Activated CD4-positive, alpha-beta memory T cell treated with anti-CD3 and anti-CD28 coated beads for 36 hours (primary cell): ENCODE results near the gene PLEKHA7. TPM values are rescaled to one million over a fixed set of nuclear protein-coding genes. Genes with fewer than 3 reads are reported as not detected.
"Not testable (repeated sequence)": the region's sequence is repeated elsewhere in the genome, so short reads cannot be mapped to it uniquely, and the experiment has no call there.

Source experiments
- CTCF ChIA-PET: fragments of 350-600 bp; sonication (Branson Sonifier 250); formaldehyde crosslinking; loops from one replicate; lab custom pipeline; 2021; ENCODE audit warnings: antibody characterized with exemption, inconsistent platforms; lab: Charles Lee
- POLR2A ChIA-PET: fragments of 350-600 bp; sonication (Branson Sonifier 250); formaldehyde crosslinking; loops from one replicate; lab custom pipeline; 2021; ENCODE audit warnings: antibody characterized with exemption; lab: Charles Lee
- DNase-seq: peaks from one replicate; pipeline ENCODE4 v3.0.0-alpha.2; 2020
- H3K27ac Mint-ChIP-seq: one replicate; pipeline ENCODE4 v1.8.0; 2021; ENCODE audit warnings: mixed read lengths
- H3K27me3 Mint-ChIP-seq: one replicate; pipeline ENCODE4 v1.8.0; 2021; ENCODE audit warnings: mixed read lengths
- H3K36me3 Mint-ChIP-seq: one replicate; pipeline ENCODE4 v1.8.0; 2021; ENCODE audit warnings: mixed read lengths
- H3K4me1 Mint-ChIP-seq: one replicate; pipeline ENCODE4 v1.8.0; 2021; ENCODE audit warnings: low read depth, mixed read lengths
- H3K4me3 Mint-ChIP-seq: one replicate; pipeline ENCODE4 v1.8.0; 2021; ENCODE audit warnings: mild to moderate bottlenecking, mixed read lengths
- H3K9me3 Mint-ChIP-seq: one replicate; pipeline ENCODE4 v1.8.0; 2021; ENCODE audit warnings: mixed read lengths
- intact Hi-C: fragments of 100-400 bp; cut with micrococcal nuclease; formaldehyde crosslinking; loops from one replicate; pipeline ENCODE4 v1.15.1; 2023
- total RNA-seq, 2 experiments: library from RNA; stranded (reverse); gene quantifications; one replicate each; pipeline ENCODE4 v1.2.3, GENCODE V29; 2021

Gene PLEKHA7
- total RNA-seq, 2 experiments from 2014 or later: 5.1 to 5.3 TPM

GRCh38 chr11:16880184-16880801 lies 133.9 kb downstream of the PLEKHA7 start:
- Mint-ChIP-seq H3K4me3 (no peak overlapping the region), H3K9me3 (no peaks in the 10 kb centered on the region), H3K27ac (no peak overlapping the region), H3K36me3 (no peaks in the 10 kb centered on the region), H3K27me3 (no peaks in the 10 kb centered on the region), H3K4me1 (no peaks in the 10 kb centered on the region)
- POLR2A ChIA-PET: no interaction called here
- intact Hi-C loops: no loop called here
- DNase-seq: no peak
- CTCF ChIA-PET: interaction anchor here (0.6 kb wide), 1 partner anchor 175 kb away, joined by 3 read pairs; no protein-coding TSS in a partner anchor

- POLR2A ChIA-PET: no interaction called here
- no peak for DNase-seq
- CTCF ChIA-PET: interaction anchor here (0.6 kb wide), 1 partner anchor 174 kb away, joined by 3 read pairs; no protein-coding TSS in a partner anchor
- Mint-ChIP-seq H3K9me3 (no peaks in the 10 kb centered on the region), H3K27ac (no peak overlapping the region), H3K27me3 (no peaks in the 10 kb centered on the region), H3K36me3 (no peaks in the 10 kb centered on the region), H3K4me3 (no peak overlapping the region), H3K4me1 (no peaks in the 10 kb centered on the region)
- intact Hi-C loops: no loop called here
Observed at GRCh38 chr11:16879690-16880089, 134.5 kb downstream of the PLEKHA7 start.

- CTCF ChIA-PET: no interaction called here
- no peaks in the 10 kb centered on the region for H3K9me3 Mint-ChIP-seq
- H3K4me1 Mint-ChIP-seq: no peaks in the 10 kb centered on the region
Observed at GRCh38 chr11:16876837-16877236, 137.4 kb downstream of the PLEKHA7 start.

GRCh38 chr11:16876053-16876752 lies 138.0 kb downstream of the PLEKHA7 start:
- ChIA-PET POLR2A (no interaction called here), CTCF (interaction anchor here (1.5 kb wide), 1 partner anchor 139 kb away, joined by 5 read pairs; no protein-coding TSS in a partner anchor)
- no peak overlapping the region for H3K27ac Mint-ChIP-seq
- no peaks in the 10 kb centered on the region for H3K4me1 Mint-ChIP-seq
- intact Hi-C loops: no loop called here
- no peak for DNase-seq
- H3K27me3 Mint-ChIP-seq: no peaks in the 10 kb centered on the region
- H3K36me3 Mint-ChIP-seq: no peaks in the 10 kb centered on the region
- no peaks in the 10 kb centered on the region for H3K9me3 Mint-ChIP-seq
- no peak overlapping the region for H3K4me3 Mint-ChIP-seq

More at GRCh38 chr11:16876837-16877236, 137.4 kb downstream of the PLEKHA7 start:
- Mint-ChIP-seq H3K27ac (no peak overlapping the region), H3K27me3 (no peaks in the 10 kb centered on the region), H3K36me3 (no peaks in the 10 kb centered on the region), H3K4me3 (no peak overlapping the region)
- POLR2A ChIA-PET: no interaction called here
- DNase-seq: no peak
- intact Hi-C loops: no loop called here

GRCh38 chr11:16874275-16874975 lies 139.8 kb downstream of the PLEKHA7 start:
- H3K4me3 Mint-ChIP-seq: no peak overlapping the region
- ChIA-PET CTCF (interaction anchor here (1.5 to 1.6 kb wide), 2 partner anchors 54 to 141 kb away, joined by 4 to 5 read pairs; no protein-coding TSS in a partner anchor), POLR2A (no interaction called here)
- no peaks in the 10 kb centered on the region for H3K9me3 Mint-ChIP-seq
- intact Hi-C loops: no loop called here
- no peaks in the 10 kb centered on the region for H3K27me3 Mint-ChIP-seq
- H3K4me1 Mint-ChIP-seq: no peaks in the 10 kb centered on the region
- DNase-seq: no peak
- H3K36me3 Mint-ChIP-seq: no peaks in the 10 kb centered on the region
- H3K27ac Mint-ChIP-seq: no peak overlapping the region

- intact Hi-C loops: no loop called here
- H3K9me3 Mint-ChIP-seq: no peaks in the 10 kb centered on the region
- H3K27me3 Mint-ChIP-seq: no peaks in the 10 kb centered on the region
- no peaks in the 10 kb centered on the region for H3K36me3 Mint-ChIP-seq
- ChIA-PET POLR2A (no interaction called here), CTCF (interaction anchor here (0.7 kb wide), 1 partner anchor 10 kb away, joined by 3 read pairs; no protein-coding TSS in a partner anchor)
- no peak overlapping the region for H3K27ac Mint-ChIP-seq
- no peak for DNase-seq
- no peaks in the 10 kb centered on the region for H3K4me1 Mint-ChIP-seq
- no peak overlapping the region for H3K4me3 Mint-ChIP-seq
Observed at GRCh38 chr11:16873289-16873688, 140.9 kb downstream of the PLEKHA7 start.

- DNase-seq: no peak
- ChIA-PET POLR2A (no interaction called here), CTCF (no interaction called here)
- H3K27ac Mint-ChIP-seq: no peak overlapping the region
- H3K36me3 Mint-ChIP-seq: no peaks in the 10 kb centered on the region
- intact Hi-C loops: no loop called here
- H3K4me3 Mint-ChIP-seq: no peak overlapping the region
- H3K4me1 Mint-ChIP-seq: peaks cover 4% of the 10 kb centered on the region
- no peaks in the 10 kb centered on the region for H3K9me3 Mint-ChIP-seq
- H3K27me3 Mint-ChIP-seq: no peaks in the 10 kb centered on the region
Observed at GRCh38 chr11:16871368-16871767, 142.8 kb downstream of the PLEKHA7 start.

GRCh38 chr11:16867097-16867496 lies 147.1 kb downstream of the PLEKHA7 start:
- peaks cover 7% of the 10 kb centered on the region for H3K36me3 Mint-ChIP-seq
- no peak overlapping the region for H3K4me3 Mint-ChIP-seq
- H3K9me3 Mint-ChIP-seq: peaks cover 7% of the 10 kb centered on the region
- intact Hi-C loops: no loop called here
- ChIA-PET CTCF (no interaction called here), POLR2A (no interaction called here)
- H3K27ac Mint-ChIP-seq: no peak overlapping the region
- DNase-seq: no peak
- H3K27me3 Mint-ChIP-seq: no peaks in the 10 kb centered on the region
- H3K4me1 Mint-ChIP-seq: peaks cover 18% of the 10 kb centered on the region

GRCh38 chr11:16864428-16864827 lies 149.8 kb downstream of the PLEKHA7 start:
- peak overlapping the region; percentile 13 for H3K27ac Mint-ChIP-seq
- intact Hi-C loops: loop anchor here (1.0 kb wide), 1 partner anchor 38 kb away; no protein-coding TSS in a partner anchor
- peaks cover 20% of the 10 kb centered on the region for H3K4me1 Mint-ChIP-seq
- H3K27me3 Mint-ChIP-seq, H3K9me3 Mint-ChIP-seq, H3K36me3 Mint-ChIP-seq, H3K4me3 Mint-ChIP-seq, CTCF ChIA-PET: not testable (repeated sequence)
- peak; percentile 40 for DNase-seq
- POLR2A ChIA-PET: interaction anchor here (0.6 to 1.1 kb wide), 2 partner anchors 38 to 213 kb away, joined by 3 to 4 read pairs; partner anchors contain the start of gene RPS13

- Mint-ChIP-seq H3K4me1 (peaks cover 20% of the 10 kb centered on the region), H3K36me3 (peaks cover 7% of the 10 kb centered on the region), H3K4me3 (no peak overlapping the region), H3K27ac (no peak overlapping the region), H3K27me3 (peaks cover 1% of the 10 kb centered on the region), H3K9me3 (peaks cover 7% of the 10 kb centered on the region)
- intact Hi-C loops: no loop called here
- no peak for DNase-seq
- ChIA-PET POLR2A (no interaction called here), CTCF (no interaction called here)
Observed at GRCh38 chr11:16863389-16863788, 150.8 kb downstream of the PLEKHA7 start.

- CTCF ChIA-PET: interaction anchor here (1.3 kb wide), 1 partner anchor 74 kb away, joined by 3 read pairs; no protein-coding TSS in a partner anchor
- no peak overlapping the region for H3K27ac Mint-ChIP-seq
- peaks cover 7% of the 10 kb centered on the region for H3K9me3 Mint-ChIP-seq
- H3K4me1 Mint-ChIP-seq: peaks cover 20% of the 10 kb centered on the region
- H3K27me3 Mint-ChIP-seq: peaks cover 1% of the 10 kb centered on the region
- no peak overlapping the region for H3K4me3 Mint-ChIP-seq
- DNase-seq: no peak
- peaks cover 7% of the 10 kb centered on the region for H3K36me3 Mint-ChIP-seq
- intact Hi-C loops: no loop called here
- POLR2A ChIA-PET: no interaction called here
Observed at GRCh38 chr11:16862726-16863125, 151.5 kb downstream of the PLEKHA7 start.

- Mint-ChIP-seq H3K4me3 (no peak overlapping the region), H3K36me3 (peaks cover 7% of the 10 kb centered on the region), H3K4me1 (peaks cover 18% of the 10 kb centered on the region), H3K27me3 (peaks cover 1% of the 10 kb centered on the region), H3K9me3 (peaks cover 7% of the 10 kb centered on the region), H3K27ac (no peak overlapping the region)
- ChIA-PET CTCF (interaction anchor here (0.9 to 2.1 kb wide), 4 partner anchors 42 to 76 kb away, joined by 3 to 4 read pairs (median 4); no protein-coding TSS in a partner anchor), POLR2A (no interaction called here)
- DNase-seq: no peak
- intact Hi-C loops: no loop called here
Observed at GRCh38 chr11:16861862-16862261, 152.4 kb downstream of the PLEKHA7 start.
